Measurements from ENCODE around the gene KIAA0753. TPM values are rescaled to one million over a fixed set of nuclear protein-coding genes. Genes with fewer than 3 reads are reported as not detected.

The KIAA0753 gene
- polyA plus RNA-seq, 1 of the 3 experiments (the other 2 are of a cell fraction) = 7.2 TPM

DNA sequence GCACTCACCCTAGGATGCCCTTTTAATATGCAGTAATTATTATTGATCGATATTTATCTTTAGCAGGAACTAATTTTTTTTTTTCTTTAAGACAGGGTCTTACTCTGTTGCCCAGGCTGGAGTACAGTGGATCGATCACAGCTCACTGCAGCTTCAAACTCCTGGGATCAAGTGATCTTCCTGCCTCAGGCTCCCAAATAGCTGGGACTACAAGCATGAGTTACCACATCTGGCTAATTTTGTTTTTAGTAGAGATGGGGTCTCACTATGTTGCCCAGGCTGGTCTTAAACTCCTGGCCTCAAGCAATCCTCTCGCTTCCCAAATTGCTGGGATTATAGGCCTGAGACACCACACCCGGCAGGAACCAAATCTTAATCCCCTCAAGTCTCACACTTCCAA is 29.3 kb downstream of the KIAA0753 start:
- no peak overlapping the region for H2AFZ ChIP-seq (ENCODE audit: low read depth)
- DNase-seq = no peak
- H3K27me3 ChIP-seq (ENCODE audit: insufficient read depth) = no peaks in the 10 kb centered on the region
- no peak overlapping the region for H3K9ac ChIP-seq
- H4K20me1 ChIP-seq (ENCODE audit: insufficient read depth) = no peaks in the 10 kb centered on the region; the same call in 1 of the 2 replicates
- CTCF ChIA-PET = no interaction called here
- TF ChIP-seq RAD21 (IDR thresholded peaks at IDR 0.05; ENCODE audit: low read length) = no peak
- no peak for TF ChIP-seq CHD2 (IDR thresholded peaks at IDR 0.05; ENCODE audit: low read length, partially characterized antibody)
- TF ChIP-seq ELF1 (IDR thresholded peaks at IDR 0.05) = no peak
- no peak for TF ChIP-seq NRF1 (IDR thresholded peaks at IDR 0.05; ENCODE audit: low read depth, low read length)
- TF ChIP-seq SIN3A (IDR thresholded peaks at IDR 0.05; ENCODE audit: borderline replicate concordance, low read depth, low read length) = no peak
- TF ChIP-seq TCF12 (IDR thresholded peaks at IDR 0.05) = no peak
- no peak for TF ChIP-seq FOXM1 (IDR thresholded peaks at IDR 0.05; ENCODE audit: low read depth)
- no peak for TF ChIP-seq EZH2phosphoT487 (IDR thresholded peaks at IDR 0.05; ENCODE audit: borderline replicate concordance, low read depth)
- TF ChIP-seq NFIC (IDR thresholded peaks at IDR 0.05; ENCODE audit: borderline replicate concordance) = no peak
- TF ChIP-seq TAF1 (IDR thresholded peaks at IDR 0.05; ENCODE audit: borderline replicate concordance, low read depth, low read length) = no peak
- no peak for TF ChIP-seq MEF2A (IDR thresholded peaks at IDR 0.05; ENCODE audit: borderline replicate concordance, low read depth)
- TF ChIP-seq, protein P1, sequence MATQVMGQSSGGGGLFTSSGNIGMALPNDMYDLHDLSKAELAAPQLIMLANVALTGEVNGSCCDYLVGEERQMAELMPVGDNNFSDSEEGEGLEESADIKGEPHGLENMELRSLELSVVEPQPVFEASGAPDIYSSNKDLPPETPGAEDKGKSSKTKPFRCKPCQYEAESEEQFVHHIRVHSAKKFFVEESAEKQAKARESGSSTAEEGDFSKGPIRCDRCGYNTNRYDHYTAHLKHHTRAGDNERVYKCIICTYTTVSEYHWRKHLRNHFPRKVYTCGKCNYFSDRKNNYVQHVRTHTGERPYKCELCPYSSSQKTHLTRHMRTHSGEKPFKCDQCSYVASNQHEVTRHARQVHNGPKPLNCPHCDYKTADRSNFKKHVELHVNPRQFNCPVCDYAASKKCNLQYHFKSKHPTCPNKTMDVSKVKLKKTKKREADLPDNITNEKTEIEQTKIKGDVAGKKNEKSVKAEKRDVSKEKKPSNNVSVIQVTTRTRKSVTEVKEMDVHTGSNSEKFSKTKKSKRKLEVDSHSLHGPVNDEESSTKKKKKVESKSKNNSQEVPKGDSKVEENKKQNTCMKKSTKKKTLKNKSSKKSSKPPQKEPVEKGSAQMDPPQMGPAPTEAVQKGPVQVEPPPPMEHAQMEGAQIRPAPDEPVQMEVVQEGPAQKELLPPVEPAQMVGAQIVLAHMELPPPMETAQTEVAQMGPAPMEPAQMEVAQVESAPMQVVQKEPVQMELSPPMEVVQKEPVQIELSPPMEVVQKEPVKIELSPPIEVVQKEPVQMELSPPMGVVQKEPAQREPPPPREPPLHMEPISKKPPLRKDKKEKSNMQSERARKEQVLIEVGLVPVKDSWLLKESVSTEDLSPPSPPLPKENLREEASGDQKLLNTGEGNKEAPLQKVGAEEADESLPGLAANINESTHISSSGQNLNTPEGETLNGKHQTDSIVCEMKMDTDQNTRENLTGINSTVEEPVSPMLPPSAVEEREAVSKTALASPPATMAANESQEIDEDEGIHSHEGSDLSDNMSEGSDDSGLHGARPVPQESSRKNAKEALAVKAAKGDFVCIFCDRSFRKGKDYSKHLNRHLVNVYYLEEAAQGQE (IDR thresholded peaks at IDR 0.05; ENCODE audit: low read depth, low read length) = no peak
- TF ChIP-seq FOXJ3 (CRISPR knock-in tag; IDR thresholded peaks at IDR 0.05) = no peak
- TF ChIP-seq USF1 (IDR thresholded peaks at IDR 0.05; ENCODE audit: borderline replicate concordance, low read depth) = no peak
- TF ChIP-seq POLR2AphosphoS5 (IDR thresholded peaks at IDR 0.05; ENCODE audit: low read depth, low read length) = no peak
- no peak for TF ChIP-seq MXI1 (IDR thresholded peaks at IDR 0.05; ENCODE audit: low read depth, low read length)
- TF ChIP-seq ZBTB33 (IDR thresholded peaks at IDR 0.05; ENCODE audit: borderline replicate concordance, low read depth) = no peak
- TF ChIP-seq GATA2 (CRISPR knock-in tag; IDR thresholded peaks at IDR 0.05) = no peak
- no peaks in the 10 kb centered on the region for H3K4me1 ChIP-seq (ENCODE audit: control insufficient read depth in 1 of 2, insufficient read depth in 2 of 2, low read depth in 1 of 2, low read length in 1 of 2)
- 0 out of 2 replicates have a peak, but pooled peaks cover 5% of the 10 kb centered on the region for H3K79me2 ChIP-seq (ENCODE audit: insufficient read depth)
- no peaks in the 10 kb centered on the region for H3K9me3 ChIP-seq
- no peak overlapping the region for H3K4me2 ChIP-seq
- no peak overlapping the region for H3K4me3 ChIP-seq (ENCODE audit: low read depth in 2 of 2, low read length in 1 of 2)
- no peaks in the 10 kb centered on the region for H3K9me2 ChIP-seq
- POLR2A ChIA-PET = no interaction called here
- peaks cover 45 to 64% of the 10 kb centered on the region in 2 experiments for H3K36me3 ChIP-seq (replicated peaks in 1 of 2; ENCODE audit: control insufficient read depth in 1 of 2, insufficient read depth in 2 of 2, low read length in 1 of 2)
- no peaks in the 10 kb centered on the region for H3F3A ChIP-seq (replicated peaks; ENCODE audit: insufficient read depth)
- 94% methylated on average over 4 of the region's 4 CpGs for WGBS (ENCODE audit: low lambda C conversion rate)
- no peak overlapping the region for H3K27ac ChIP-seq (ENCODE audit: low read depth in 2 of 2, low read length in 1 of 2)

All from SK-N-SH (cell line).